GM19328 (cell line): Measurements from ENCODE around the gene GPBAR1.

Experiments used
- ATAC-seq: cut with Tn5 transposase; IDR thresholded peaks from one replicate; pipeline ENCODE4 v1.9.1; 2021; ENCODE audit warnings: mild to moderate bottlenecking, moderate library complexity; ENCODE audit not compliant: unreplicated experiment

Gene GPBAR1

GRCh38 chr2:218244204-218244603 lies 16.6 kb upstream of the GPBAR1 start:
- no peak for ATAC-seq

GRCh38 chr2:218244665-218245064 lies 16.1 kb upstream of the GPBAR1 start:
- ATAC-seq, result no peak

GRCh38 chr2:218245214-218245613 lies 15.6 kb upstream of the GPBAR1 start:
- no peak for ATAC-seq

GRCh38 chr2:218249691-218250090 lies 11.1 kb upstream of the GPBAR1 start:
- no peak for ATAC-seq

- ATAC-seq, result no peak
Measured at GRCh38 chr2:218252509-218253231, 8.1 kb upstream of the GPBAR1 start.

- ATAC-seq, result no peak
Measured at GRCh38 chr2:218253232-218253625, 7.6 kb upstream of the GPBAR1 start.

- ATAC-seq, result no peak
Measured at GRCh38 chr2:218255446-218255845, 5.4 kb upstream of the GPBAR1 start.

GRCh38 chr2:218256612-218257350 lies 4.0 kb upstream of the GPBAR1 start:
- ATAC-seq, result no peak

GRCh38 chr2:218257390-218257981 lies 3.3 kb upstream of the GPBAR1 start:
- ATAC-seq, result peak; percentile 71

- no peak for ATAC-seq
Measured at GRCh38 chr2:218259099-218259961, 1.5 kb upstream of the GPBAR1 start.

GRCh38 chr2:218260166-218260565 lies 649 bp upstream of the GPBAR1 start:
- no peak for ATAC-seq

GRCh38 chr2:218261423-218262236 lies 815 bp downstream of the GPBAR1 start:
- ATAC-seq, result no peak

- ATAC-seq, result no peak
Measured at GRCh38 chr2:218262237-218262600, 1.4 kb downstream of the GPBAR1 start.

- ATAC-seq, result no peak
Measured at GRCh38 chr2:218262631-218263586, 2.1 kb downstream of the GPBAR1 start.

- ATAC-seq, result no peak
Measured at GRCh38 chr2:218263817-218264641, 3.2 kb downstream of the GPBAR1 start.

GRCh38 chr2:218264773-218265561 lies 4.2 kb downstream of the GPBAR1 start:
- no peak for ATAC-seq

GRCh38 chr2:218265626-218266025 lies 4.8 kb downstream of the GPBAR1 start:
- ATAC-seq, result no peak
